GM19455 (cell line): ENCODE results near the gene RERG.

Source experiments
- ATAC-seq: cut with Tn5 transposase; IDR thresholded peaks from one replicate; pipeline ENCODE4 v1.9.1; 2021; ENCODE audit not compliant: unreplicated experiment

Gene RERG

DNA sequence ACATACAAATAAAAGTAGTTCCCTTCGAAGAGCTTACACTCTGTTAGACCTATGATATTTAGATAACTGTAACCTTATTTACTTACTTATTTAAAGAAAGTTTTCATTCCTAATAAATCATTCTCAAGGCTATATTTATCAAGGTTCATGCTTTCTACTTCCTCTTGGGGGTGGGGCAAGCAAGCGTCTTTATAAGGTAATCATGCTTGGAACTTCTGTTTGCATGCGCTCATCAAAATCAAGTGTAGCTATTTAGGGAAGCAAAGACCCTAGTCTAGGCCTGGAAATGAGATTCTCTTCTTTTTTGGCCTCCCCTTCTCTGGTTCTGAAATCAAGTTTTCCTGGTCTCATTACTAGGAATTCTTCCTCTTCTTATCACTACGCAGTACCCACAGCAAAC lies 766 bp downstream of the RERG start:
- no peak for ATAC-seq

GRCh38 chr12:15218794-15219193 lies 2.4 kb downstream of the RERG start:
- no peak for ATAC-seq

DNA sequence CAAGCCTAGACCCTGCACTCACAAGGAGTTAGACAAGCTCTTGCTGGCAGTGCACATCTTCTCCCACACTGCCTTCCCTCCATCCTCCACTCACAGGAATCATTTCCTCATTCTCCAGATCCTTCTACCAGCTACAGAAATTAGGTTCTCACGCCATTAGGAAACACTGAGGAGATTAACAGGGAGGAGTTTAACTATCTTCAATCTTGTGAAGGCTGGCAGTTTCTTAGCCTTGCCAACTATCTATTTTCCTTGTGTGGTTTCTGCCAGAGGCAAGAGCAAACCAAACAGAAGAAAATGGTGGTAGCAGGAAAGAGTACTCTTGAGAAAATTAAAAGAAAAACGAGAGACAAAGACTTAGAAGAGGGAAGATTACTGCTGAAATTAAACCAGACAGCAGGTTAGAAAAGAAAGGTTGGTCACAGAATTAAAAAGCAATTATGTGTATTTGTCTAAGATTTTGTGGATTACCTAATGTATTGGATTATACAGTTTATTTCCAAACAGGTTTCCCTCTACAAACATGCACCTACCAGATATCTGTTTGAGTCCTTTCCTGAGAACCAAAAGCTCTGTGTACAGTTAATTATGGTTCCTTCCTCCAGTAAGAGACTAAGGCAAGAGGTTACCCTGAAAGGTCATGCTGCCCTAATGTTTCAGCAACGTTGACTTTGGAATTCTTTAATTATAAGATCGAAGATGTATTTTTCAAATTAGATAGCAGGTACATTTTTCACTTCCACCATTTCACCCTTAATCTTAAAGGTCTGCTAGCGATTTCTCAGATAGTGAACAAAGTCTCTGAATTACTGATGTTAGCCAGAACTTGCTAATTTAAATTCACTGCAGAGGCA lies 5.0 kb downstream of the RERG start:
- ATAC-seq: no peak

DNA sequence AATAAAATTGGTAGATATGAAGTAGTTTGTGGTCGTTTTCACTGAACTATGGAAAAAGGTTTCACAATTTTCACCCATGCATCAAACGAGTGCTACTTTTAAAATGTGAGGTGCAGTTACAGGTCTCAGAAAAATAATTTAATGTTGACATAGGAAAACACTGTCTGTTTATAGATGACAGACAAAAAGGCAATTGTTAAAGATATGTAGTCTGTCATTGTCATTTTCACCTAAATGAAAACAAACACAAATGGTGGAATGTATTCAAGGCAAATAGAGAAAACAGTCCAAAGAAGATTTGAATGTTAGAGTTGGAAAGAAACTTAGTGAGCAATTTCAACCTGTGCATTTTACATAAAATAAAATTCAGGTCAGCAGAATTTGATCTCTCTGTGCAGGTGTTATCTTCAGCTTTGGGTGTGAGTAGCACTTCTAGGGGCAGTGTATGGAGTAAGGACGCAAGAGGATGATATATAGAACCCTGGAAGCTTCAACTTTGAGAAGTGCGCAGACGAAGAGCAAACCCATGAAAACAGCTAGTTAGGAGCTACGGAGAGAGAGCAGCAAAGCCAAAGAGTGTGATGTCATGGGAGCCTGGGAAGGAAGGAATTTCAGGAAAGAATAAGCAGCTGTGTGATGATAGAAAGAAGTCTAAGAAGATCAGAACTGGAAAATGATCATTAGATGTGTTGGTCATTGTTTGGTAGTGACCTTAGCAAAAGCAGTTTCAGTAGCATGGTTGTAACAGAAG lies 6.2 kb downstream of the RERG start:
- no peak for ATAC-seq

- no peak for ATAC-seq
These were observed 8.3 kb downstream of the RERG start for GRCh38 chr12:15212930-15213329.

GRCh38 chr12:15209782-15210181 lies 11.4 kb downstream of the RERG start:
- ATAC-seq: no peak

- no peak for ATAC-seq
These were observed 12.2 kb downstream of the RERG start for GRCh38 chr12:15208871-15209656.

DNA sequence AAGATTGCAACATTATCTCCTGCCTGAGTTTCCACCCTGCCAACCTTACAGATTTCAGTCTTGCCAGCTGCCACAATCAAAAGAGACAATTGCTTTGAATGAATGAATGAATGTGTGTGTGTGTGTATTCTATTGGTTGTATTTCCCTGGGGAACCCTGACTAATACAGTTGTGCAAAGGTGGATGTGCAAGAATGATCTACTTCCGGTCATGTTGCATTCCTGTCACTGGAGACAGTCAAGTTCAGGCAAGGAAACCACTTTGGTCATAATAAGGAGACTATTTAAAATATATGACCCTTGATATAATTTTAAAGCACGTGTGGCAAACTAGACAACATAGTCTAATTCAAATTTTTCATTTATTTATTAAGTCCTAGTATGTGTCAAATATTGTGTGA lies 13.1 kb downstream of the RERG start:
- no peak for ATAC-seq

DNA sequence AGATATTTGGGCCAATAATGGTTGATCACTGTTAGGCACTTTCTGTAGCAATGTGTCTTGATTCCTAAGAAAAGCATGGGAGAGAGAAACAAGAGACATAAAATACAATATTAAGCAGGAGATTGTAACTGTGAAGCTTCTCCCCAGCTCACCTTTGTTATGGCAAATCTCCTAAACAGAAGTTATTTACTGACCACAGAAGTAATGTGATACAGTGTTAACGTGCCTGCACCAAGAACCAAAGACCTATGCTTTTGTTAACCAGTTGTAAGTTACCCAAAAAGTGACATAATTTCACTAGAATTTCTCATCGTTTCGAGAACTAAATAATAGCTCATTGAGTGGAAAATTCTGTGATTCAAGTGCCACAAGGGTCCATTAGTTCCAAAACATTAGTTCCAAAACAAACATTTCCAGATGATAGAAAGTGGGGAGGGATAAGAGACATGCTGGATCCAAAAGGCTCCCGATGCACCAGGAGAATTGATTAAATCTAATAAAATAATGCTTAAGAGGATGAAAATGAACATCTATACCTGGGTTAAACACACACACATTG lies 14.3 kb downstream of the RERG start:
- ATAC-seq: no peak

DNA sequence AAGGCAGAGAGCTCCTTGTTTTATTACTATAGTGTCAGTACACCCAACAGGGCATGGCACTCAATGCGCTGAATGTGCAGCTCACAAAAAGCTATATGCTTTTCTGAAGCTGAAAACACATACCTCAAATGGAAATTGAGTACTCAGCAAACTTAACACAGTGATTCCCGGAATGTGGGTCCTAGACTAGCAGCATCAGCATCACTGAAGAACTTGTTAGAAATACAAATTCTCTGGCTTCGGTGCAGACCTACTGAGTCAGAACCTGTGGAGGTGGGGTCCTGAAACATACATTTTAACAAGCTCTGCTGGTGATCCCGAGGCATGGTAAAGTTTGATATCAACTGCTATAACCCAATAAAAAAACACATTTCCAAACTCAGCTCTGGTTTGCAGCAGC lies 14.9 kb downstream of the RERG start:
- no peak for ATAC-seq

- no peak for ATAC-seq
These were observed 15.7 kb downstream of the RERG start for GRCh38 chr12:15205341-15206010.

GRCh38 chr12:15201456-15201855 lies 19.8 kb downstream of the RERG start:
- ATAC-seq: no peak

DNA sequence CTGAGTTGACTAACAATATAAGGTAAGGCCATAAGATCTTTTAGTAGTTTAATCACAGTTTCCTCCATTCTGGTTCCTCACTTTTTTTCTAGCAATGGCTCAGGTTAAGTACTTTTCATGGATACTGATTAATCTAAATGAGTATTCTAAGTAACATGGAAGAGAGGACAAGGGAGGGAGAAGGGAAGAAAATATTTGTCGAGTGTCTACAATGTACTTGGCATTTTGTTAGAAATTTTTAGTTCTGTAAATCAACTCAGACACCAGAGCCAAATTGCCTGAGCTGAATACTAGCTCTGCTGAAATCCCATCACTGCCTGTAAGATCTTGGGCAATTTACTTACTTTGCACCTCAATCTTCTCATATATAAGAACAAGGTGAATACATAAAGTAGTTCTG lies 20.2 kb downstream of the RERG start:
- ATAC-seq: no peak

DNA sequence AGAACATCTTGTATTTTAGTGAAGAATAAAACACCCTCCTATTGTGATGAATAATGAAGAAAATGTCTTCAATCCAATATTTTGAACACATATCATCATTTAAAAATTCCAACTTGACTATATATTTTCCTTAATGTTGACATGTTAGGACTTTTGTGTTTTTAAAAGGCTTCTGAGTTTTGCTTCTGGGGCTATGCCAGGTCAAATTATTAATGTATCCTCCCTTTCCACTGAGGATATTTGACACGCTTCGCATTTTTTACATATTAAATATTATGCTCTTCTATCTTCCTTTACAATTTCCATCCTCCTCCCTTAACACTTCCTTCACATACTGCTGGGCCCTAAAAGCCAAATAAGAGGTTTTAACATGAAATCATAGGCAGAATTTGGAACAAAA lies 20.6 kb downstream of the RERG start:
- no peak for ATAC-seq

DNA sequence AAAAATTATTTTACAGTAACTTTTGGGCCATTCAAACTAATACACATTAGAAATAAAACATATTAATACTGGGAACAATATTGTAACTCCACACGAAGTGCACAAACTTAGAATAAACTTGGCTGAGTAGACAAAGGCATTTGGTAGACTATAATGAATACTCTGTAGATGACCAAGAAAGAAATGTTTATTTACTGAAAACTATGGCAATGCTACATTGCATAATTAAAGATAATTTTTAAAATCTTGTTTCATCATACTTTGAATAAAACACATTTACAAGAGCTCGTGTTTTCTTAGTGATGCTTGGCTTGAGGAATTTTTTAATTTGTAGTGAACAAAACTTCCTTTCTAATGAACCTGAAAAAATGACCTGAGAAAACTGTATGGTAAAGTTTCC lies 21.3 kb downstream of the RERG start:
- no peak for ATAC-seq

GRCh38 chr12:15196678-15197505 lies 24.3 kb downstream of the RERG start:
- ATAC-seq: no peak

GRCh38 chr12:15196221-15196620 lies 25.0 kb downstream of the RERG start:
- ATAC-seq: no peak

DNA sequence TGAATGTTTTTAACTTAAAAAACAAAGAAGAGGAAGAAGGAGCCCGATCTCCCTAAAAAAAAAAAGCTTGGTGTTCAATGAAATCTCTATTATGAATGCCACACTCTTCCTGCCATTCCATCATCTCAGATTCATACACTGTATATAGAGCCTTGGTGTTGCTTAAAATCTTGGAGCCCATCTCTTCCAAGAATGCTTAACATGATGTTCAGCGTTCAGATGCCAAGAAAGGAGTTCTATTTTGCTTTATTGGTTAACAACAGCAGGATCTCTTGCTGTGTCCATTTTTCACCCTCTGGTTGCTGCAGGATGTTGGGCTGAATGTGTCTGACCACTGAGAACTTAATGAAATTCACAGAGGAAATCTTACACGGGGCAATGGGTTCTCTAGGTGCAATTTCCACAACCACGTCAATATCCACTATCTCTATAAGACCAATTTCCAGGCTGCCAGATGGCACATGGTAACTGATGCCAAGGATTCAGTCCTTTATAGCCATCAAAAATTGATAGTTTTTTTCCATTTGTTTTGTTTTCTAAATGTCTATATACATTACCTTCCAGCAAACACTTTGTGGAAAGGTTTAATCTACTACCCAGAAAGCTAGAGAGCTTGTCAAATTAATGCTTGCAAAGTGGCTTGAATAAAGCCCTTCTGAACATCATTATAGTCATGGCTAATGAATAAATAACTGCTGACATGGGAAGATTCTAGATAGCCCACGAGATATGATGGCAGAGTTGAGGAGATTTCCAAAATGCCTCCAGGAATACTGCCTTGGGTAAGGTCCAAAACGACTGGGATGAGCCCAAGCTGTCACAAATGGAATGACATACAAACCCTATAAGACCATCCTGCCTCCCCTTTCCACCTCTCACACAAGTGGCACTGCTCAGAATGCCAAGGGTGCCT lies 26.5 kb downstream of the RERG start:
- no peak for ATAC-seq

GRCh38 chr12:15193946-15194345 lies 27.3 kb downstream of the RERG start:
- ATAC-seq: no peak
